ENCODE measurements around the gene USP9Y.

The USP9Y gene

GRCh38 chrY:12837550-12837949 lies 136.5 kb downstream of the USP9Y start:
- TF ChIP-seq CTCF (IDR thresholded peaks at IDR 0.05; ENCODE audit: insufficient read depth, low read length) (no peak), SPI1 (IDR thresholded peaks at IDR 0.05; ENCODE audit: borderline replicate concordance, low read depth) (no peak), GABPA (IDR thresholded peaks at IDR 0.05; ENCODE audit: low read depth) (no peak), REST (IDR thresholded peaks at IDR 0.05; ENCODE audit: insufficient replicate concordance, low read depth) (no peak), POLR2AphosphoS5 (IDR thresholded peaks at IDR 0.05; ENCODE audit: low read depth) (no peak)
- Histone ChIP-seq H3K4me3 (replicated peaks; ENCODE audit: insufficient read depth, low read length) (no peak overlapping the region), H3K27me3 (ENCODE audit: insufficient read depth, poor library complexity, severe bottlenecking) (no peaks in the 10 kb centered on the region), H3K27ac (replicated peaks) (no peak overlapping the region)
- DNase-seq (ENCODE audit: low read depth in 1 of 2, low spot score in 1 of 2) = no peak

- no peaks in the 10 kb centered on the region for H3K27me3 ChIP-seq (ENCODE audit: insufficient read depth, poor library complexity, severe bottlenecking)
- H3K27ac ChIP-seq (replicated peaks) = no peak overlapping the region
- no peak overlapping the region for H3K4me3 ChIP-seq (replicated peaks; ENCODE audit: insufficient read depth, low read length)
- DNase-seq (ENCODE audit: low read depth in 1 of 2, low spot score in 1 of 2) = no peak
- TF ChIP-seq REST (IDR thresholded peaks at IDR 0.05; ENCODE audit: insufficient replicate concordance, low read depth) = no peak
- no peak for TF ChIP-seq SPI1 (IDR thresholded peaks at IDR 0.05; ENCODE audit: borderline replicate concordance, low read depth)
- TF ChIP-seq CTCF (IDR thresholded peaks at IDR 0.05; ENCODE audit: insufficient read depth, low read length) = no peak
- TF ChIP-seq POLR2AphosphoS5 (IDR thresholded peaks at IDR 0.05; ENCODE audit: low read depth) = no peak
- no peak for TF ChIP-seq GABPA (IDR thresholded peaks at IDR 0.05; ENCODE audit: low read depth)
These were observed 140.3 kb downstream of the USP9Y start for GRCh38 chrY:12841368-12841767.

- no peak for DNase-seq (ENCODE audit: low read depth in 1 of 2, low spot score in 1 of 2)
- Histone ChIP-seq H3K4me3 (replicated peaks; ENCODE audit: insufficient read depth, low read length) (no peak overlapping the region), H3K27ac (replicated peaks) (no peak overlapping the region), H3K27me3 (ENCODE audit: insufficient read depth, poor library complexity, severe bottlenecking) (no peaks in the 10 kb centered on the region)
- no peak for TF ChIP-seq CTCF (IDR thresholded peaks at IDR 0.05; ENCODE audit: insufficient read depth, low read length)
- no peak for TF ChIP-seq REST (IDR thresholded peaks at IDR 0.05; ENCODE audit: insufficient replicate concordance, low read depth)
- TF ChIP-seq POLR2AphosphoS5 (IDR thresholded peaks at IDR 0.05; ENCODE audit: low read depth) = no peak
- no peak for TF ChIP-seq GABPA (IDR thresholded peaks at IDR 0.05; ENCODE audit: low read depth)
- TF ChIP-seq SPI1 (IDR thresholded peaks at IDR 0.05; ENCODE audit: borderline replicate concordance, low read depth) = no peak
These were observed 145.8 kb downstream of the USP9Y start for GRCh38 chrY:12846793-12847192.
